ENCODE data around the gene GTPBP3. TPM values are rescaled to one million over a fixed set of nuclear protein-coding genes. Genes with fewer than 3 reads are reported as not detected.

GTPBP3 gene
- polyA plus RNA-seq, 3 donors, result 1.0 to 22.0 (median 1.7) TPM

DNA sequence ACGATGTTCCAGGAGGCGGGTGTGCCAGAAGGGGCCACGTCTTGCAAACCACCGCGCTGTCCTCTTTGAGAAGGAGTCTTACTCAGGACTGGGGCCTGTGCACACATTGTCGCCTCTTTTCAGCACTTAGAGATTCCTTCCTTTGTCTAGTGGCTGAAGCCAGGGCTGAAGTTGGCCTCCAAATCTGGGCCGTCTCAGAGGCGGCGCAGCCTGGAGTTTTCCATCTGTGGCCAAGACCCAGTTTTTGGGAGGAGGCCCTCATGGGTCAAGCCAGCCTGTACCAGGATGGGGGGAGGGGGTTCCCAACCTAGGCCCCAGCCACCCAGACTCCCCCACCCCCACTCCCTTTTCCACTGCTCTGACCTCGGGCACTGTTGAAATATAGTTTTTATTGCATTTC is 14.5 kb upstream of the GTPBP3 start:
- intact Hi-C loops (cut with micrococcal nuclease), result no loop called here
- Histone ChIP-seq H3K9ac (ENCODE audit: insufficient read depth, low read length, poor library complexity, severe bottlenecking) (no peak overlapping the region), H3K4me2 (replicated peaks; ENCODE audit: extremely low read depth, low read length, poor library complexity, severe bottlenecking) (no peak overlapping the region), H3K4me3 (replicated peaks in 1 of 3; ENCODE audit: low read depth in 2 of 3, low read length in 3 of 3) (no peak overlapping the region), H3K9me3 (replicated peaks in 1 of 2; ENCODE audit: control insufficient read depth in 1 of 2, insufficient read depth in 1 of 2, low read length in 2 of 2) (no peaks in the 10 kb centered on the region), H3K4me1 (ENCODE audit: control insufficient read depth in 1 of 2, insufficient read depth in 2 of 2, low read length in 2 of 2) (peaks cover 7% of the 10 kb centered on the region in 2 donors), H3K27me3 (ENCODE audit: control insufficient read depth in 2 of 2, insufficient read depth in 2 of 2, low read length in 2 of 2) (peaks cover 0 to 7% of the 10 kb centered on the region in 2 donors), H2AFZ (ENCODE audit: insufficient read depth, low read depth, low read length, poor library complexity, severe bottlenecking) (no peak overlapping the region), H3K36me3 (replicated peaks in 1 of 2; ENCODE audit: control insufficient read depth in 1 of 2, insufficient read depth in 2 of 2, low read length in 2 of 2) (peaks cover 39 to 51% of the 10 kb centered on the region in 2 donors), H3K27ac (ENCODE audit: low read depth in 1 of 2, low read length in 2 of 2) (no peak overlapping the region), H3K79me2 (ENCODE audit: insufficient read depth, low read length) (no peaks in the 10 kb centered on the region), H4K20me1 (ENCODE audit: insufficient read depth, low read length) (peaks cover 32% of the 10 kb centered on the region)
- Mint-ChIP-seq H3K36me3 (peaks cover 30 to 68% of the 10 kb centered on the region in 2 donors), H3K4me3 (peak overlapping the region in 1 of 2 donors; percentile 35), H3K9me3 (peaks cover 0 to 5% (median 0%) of the 10 kb centered on the region in 7 donors), H3K4me1 (peaks cover 6% of the 10 kb centered on the region), H3K27ac (peak overlapping the region in 3 of 7 donors; percentile 8 to 63 (median 20)), H3K27me3 (ENCODE audit: low read depth in 3 of 3) (peaks cover 5 to 25% (median 10%) of the 10 kb centered on the region in 3 donors)
- 90% methylated on average over 6 of the region's 10 CpGs for WGBS (ENCODE audit: insufficient coverage)
- no peak for DNase-seq
- TF ChIP-seq, protein P1, sequence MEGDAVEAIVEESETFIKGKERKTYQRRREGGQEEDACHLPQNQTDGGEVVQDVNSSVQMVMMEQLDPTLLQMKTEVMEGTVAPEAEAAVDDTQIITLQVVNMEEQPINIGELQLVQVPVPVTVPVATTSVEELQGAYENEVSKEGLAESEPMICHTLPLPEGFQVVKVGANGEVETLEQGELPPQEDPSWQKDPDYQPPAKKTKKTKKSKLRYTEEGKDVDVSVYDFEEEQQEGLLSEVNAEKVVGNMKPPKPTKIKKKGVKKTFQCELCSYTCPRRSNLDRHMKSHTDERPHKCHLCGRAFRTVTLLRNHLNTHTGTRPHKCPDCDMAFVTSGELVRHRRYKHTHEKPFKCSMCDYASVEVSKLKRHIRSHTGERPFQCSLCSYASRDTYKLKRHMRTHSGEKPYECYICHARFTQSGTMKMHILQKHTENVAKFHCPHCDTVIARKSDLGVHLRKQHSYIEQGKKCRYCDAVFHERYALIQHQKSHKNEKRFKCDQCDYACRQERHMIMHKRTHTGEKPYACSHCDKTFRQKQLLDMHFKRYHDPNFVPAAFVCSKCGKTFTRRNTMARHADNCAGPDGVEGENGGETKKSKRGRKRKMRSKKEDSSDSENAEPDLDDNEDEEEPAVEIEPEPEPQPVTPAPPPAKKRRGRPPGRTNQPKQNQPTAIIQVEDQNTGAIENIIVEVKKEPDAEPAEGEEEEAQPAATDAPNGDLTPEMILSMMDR (IDR thresholded peaks at IDR 0.05), result no peak

DNA sequence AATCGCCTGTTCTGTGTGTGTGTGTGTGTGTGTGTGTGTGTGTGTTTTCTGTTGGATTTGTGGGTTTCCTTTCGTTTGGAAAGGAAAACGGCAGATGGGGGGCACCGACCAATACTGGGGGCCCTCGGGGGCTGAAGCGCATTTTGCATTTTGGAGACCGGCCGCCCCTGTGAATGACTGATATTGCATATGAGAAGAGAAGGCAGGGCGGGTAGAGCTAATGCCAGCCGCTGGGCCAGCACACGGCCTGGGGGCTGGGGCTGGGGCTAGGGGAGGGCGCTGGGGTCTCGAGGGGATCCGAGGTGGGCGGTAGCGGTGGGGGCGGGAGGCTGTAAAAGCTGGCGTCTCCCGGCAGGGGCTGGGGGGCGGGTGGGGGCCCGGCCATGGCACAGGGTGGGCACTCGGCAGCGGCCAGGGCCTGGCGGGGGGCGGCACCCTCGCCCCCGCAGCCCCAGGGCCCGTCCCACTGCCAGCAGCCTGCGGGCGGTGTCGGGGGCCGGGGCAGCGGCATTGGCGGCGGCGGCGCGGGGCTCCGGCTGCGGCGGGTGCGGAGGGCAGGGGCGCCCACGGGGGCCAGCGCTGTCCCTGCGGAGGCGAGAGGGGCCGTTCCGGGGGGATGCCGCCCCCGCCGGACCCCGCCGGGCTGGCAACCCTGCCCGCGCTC is 13.9 kb upstream of the GTPBP3 start:
- peaks cover 30 to 65% of the 10 kb centered on the region in 2 donors for H3K36me3 Mint-ChIP-seq
- peaks cover 39 to 51% of the 10 kb centered on the region in 2 donors for H3K36me3 ChIP-seq (replicated peaks in 1 of 2; ENCODE audit: control insufficient read depth in 1 of 2, insufficient read depth in 2 of 2, low read length in 2 of 2)

More for the DNA sequence above, 13.9 kb upstream of the GTPBP3 start:
- no peak overlapping the region for H3K9ac ChIP-seq (ENCODE audit: insufficient read depth, low read length, poor library complexity, severe bottlenecking)
- no peak for DNase-seq
- intact Hi-C loops (cut with micrococcal nuclease), result no loop called here
- WGBS (ENCODE audit: insufficient coverage), result 14% methylated on average over 51 of the region's 56 CpGs
- H3K4me3 ChIP-seq (replicated peaks in 1 of 3; ENCODE audit: low read depth in 2 of 3, low read length in 3 of 3), result peak overlapping the region in 2 of 3 experiments; percentile 9 to 56
- H4K20me1 ChIP-seq (ENCODE audit: insufficient read depth, low read length), result peaks cover 32% of the 10 kb centered on the region
- TF ChIP-seq, protein P1 (IDR thresholded peaks at IDR 0.05), result no peak
- H3K4me1 Mint-ChIP-seq, result peaks cover 9% of the 10 kb centered on the region
- peak overlapping the region in 1 of 7 donors; percentile 13 for H3K27ac Mint-ChIP-seq
- no peak overlapping the region for H3K27ac ChIP-seq (ENCODE audit: low read depth in 1 of 2, low read length in 2 of 2)
- no peaks in the 10 kb centered on the region for H3K79me2 ChIP-seq (ENCODE audit: insufficient read depth, low read length)
- H3K9me3 Mint-ChIP-seq, result peaks cover 0 to 5% (median 0%) of the 10 kb centered on the region in 7 donors
- peaks cover 12 to 13% of the 10 kb centered on the region in 2 donors for H3K4me1 ChIP-seq (ENCODE audit: control insufficient read depth in 1 of 2, insufficient read depth in 2 of 2, low read length in 2 of 2)
- peak overlapping the region in 1 of 2 donors; percentile 35 for H3K4me3 Mint-ChIP-seq
- H3K27me3 ChIP-seq (ENCODE audit: control insufficient read depth in 2 of 2, insufficient read depth in 2 of 2, low read length in 2 of 2), result peaks cover 0 to 10% of the 10 kb centered on the region in 2 donors
- H3K27me3 Mint-ChIP-seq (ENCODE audit: low read depth in 3 of 3), result peaks cover 7 to 31% (median 11%) of the 10 kb centered on the region in 3 donors
- H2AFZ ChIP-seq (ENCODE audit: insufficient read depth, low read depth, low read length, poor library complexity, severe bottlenecking), result no peak overlapping the region
- peak overlapping the region; percentile 75 for H3K4me2 ChIP-seq (replicated peaks; ENCODE audit: extremely low read depth, low read length, poor library complexity, severe bottlenecking)
- H3K9me3 ChIP-seq (replicated peaks in 1 of 2; ENCODE audit: control insufficient read depth in 1 of 2, insufficient read depth in 1 of 2, low read length in 2 of 2), result no peaks in the 10 kb centered on the region

Measured in CD14-positive monocyte (primary cell).